Muscle layer of duodenum (tissue), 2 donors: Measurements from ENCODE around the gene CNGB1.
"Not testable (repeated sequence)": the region's sequence is repeated elsewhere in the genome, so short reads cannot be mapped to it uniquely, and the experiment has no call there.

Source experiments
- H3K27ac ChIP-seq: one replicate; pipeline ENCODE4 v1.7.0; 2013; ENCODE audit warnings: mild to moderate bottlenecking, low read length
- H3K27me3 ChIP-seq: one replicate; pipeline ENCODE4 v1.7.0; 2013; ENCODE audit warnings: low read depth, mild to moderate bottlenecking, control low read depth, low read length
- H3K36me3 ChIP-seq, 2 donors: one replicate each; pipeline ENCODE4 v1.7.0; 2013; ENCODE audit warnings: low read length in 2 of 2, control low read depth in 1 of 2, mild to moderate bottlenecking in 1 of 2; ENCODE audit not compliant: insufficient read depth in 2 of 2, control insufficient read depth in 1 of 2
- H3K4me1 ChIP-seq, 2 donors: one replicate each; pipeline ENCODE4 v1.7.0; 2013; ENCODE audit warnings: low read length in 2 of 2, mild to moderate bottlenecking in 2 of 2, control low read depth in 1 of 2, moderate library complexity in 1 of 2; ENCODE audit not compliant: insufficient read depth in 2 of 2, control insufficient read depth in 1 of 2
- H3K4me3 ChIP-seq, 2 donors: one replicate each; pipeline ENCODE4 v1.7.0; 2013; ENCODE audit warnings: low read length in 2 of 2, low read depth in 1 of 2, mild to moderate bottlenecking in 1 of 2
- H3K9me3 ChIP-seq, 2 donors: one replicate each; pipeline ENCODE4 v1.7.0; 2013; ENCODE audit warnings: low read length in 2 of 2, control low read depth in 1 of 2, mild to moderate bottlenecking in 1 of 2; ENCODE audit not compliant: control insufficient read depth in 1 of 2
- donor health status: healthy.

CNGB1 gene

DNA sequence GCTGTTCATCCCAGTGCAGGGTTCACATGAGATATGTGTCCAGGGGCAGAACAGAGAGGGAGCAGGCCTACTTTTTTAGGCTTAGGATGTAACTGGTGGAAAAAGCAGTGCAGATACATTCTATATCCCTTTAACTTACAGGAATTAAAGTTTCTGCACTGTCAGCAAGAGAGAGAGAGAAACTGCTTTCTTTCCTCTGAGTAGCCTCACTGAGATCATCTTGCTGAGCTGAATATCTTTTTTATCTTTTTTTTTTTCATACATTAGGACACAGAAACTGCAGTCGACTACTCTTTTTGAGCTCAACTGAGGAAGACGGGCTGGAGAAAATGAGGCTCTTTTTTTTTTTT lies 50.1 kb downstream of the CNGB1 start:
- Histone ChIP-seq H3K27ac (no peak overlapping the region), H3K4me3 (no peak overlapping the region), H3K9me3 (no peaks in the 10 kb centered on the region), H3K36me3 (no peaks in the 10 kb centered on the region), H3K4me1 (no peaks in the 10 kb centered on the region), H3K27me3 (no peaks in the 10 kb centered on the region)

DNA sequence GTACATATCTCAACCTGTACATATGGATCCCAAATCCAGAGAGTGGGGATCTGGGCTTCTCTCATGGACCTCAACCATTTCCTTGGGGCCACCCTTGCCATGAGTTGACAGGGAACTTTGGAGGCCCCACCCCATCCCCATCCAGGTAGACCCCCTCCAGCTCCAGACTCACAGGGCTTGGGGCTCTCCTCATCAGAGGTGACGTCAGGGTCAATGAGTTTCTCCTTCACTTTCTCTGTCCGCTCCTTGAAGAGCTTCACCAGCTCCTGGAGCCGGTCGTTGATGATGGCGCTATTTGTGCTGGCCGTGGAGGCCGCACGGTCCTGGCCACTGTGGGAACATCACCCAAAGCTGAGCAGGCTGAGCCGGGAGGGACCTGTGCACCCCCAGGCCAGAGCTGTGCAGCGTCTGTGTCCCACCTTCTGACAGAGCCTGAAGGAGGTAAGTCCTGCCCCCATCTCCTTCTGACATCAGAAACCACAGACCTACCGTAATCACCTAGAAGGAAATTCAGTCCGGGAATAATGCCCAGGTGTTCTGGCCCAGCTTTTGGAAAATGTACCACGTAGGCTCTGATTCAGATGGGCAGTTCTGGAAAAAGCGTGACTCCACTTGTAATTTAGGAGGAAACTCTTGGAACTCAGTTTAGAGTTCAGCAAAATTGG lies 50.6 kb downstream of the CNGB1 start:
- no peaks in the 10 kb centered on the region for H3K9me3 ChIP-seq

DNA sequence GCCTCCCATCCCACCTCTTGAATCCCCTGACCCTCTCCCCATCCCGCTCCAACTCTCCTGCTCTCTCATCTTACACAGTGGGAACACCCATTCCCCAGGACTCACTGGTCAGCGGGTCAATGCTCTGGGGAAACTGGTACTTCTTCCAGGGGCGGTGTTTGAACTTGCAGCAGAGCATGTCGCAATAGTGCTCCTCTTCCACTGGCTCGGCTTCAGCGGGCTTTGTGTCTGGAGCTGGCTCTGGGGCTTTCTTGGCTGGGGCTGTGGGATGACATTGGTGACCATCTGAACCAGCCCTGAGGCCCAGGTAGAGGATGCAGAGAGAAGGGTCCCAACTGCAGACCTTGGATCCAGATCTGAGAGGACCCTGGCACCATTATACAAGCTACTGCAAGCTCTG lies 51.9 kb downstream of the CNGB1 start:
- Histone ChIP-seq H3K27ac (no peak overlapping the region), H3K9me3 (no peaks in the 10 kb centered on the region), H3K27me3 (no peaks in the 10 kb centered on the region), H3K36me3 (no peaks in the 10 kb centered on the region), H3K4me1 (no peaks in the 10 kb centered on the region), H3K4me3 (no peak overlapping the region)

More for the DNA sequence above, 50.6 kb downstream of the CNGB1 start:
- H3K27ac ChIP-seq: no peak overlapping the region
- no peaks in the 10 kb centered on the region for H3K36me3 ChIP-seq
- no peaks in the 10 kb centered on the region for H3K27me3 ChIP-seq
- H3K4me3 ChIP-seq: no peak overlapping the region
- no peaks in the 10 kb centered on the region for H3K4me1 ChIP-seq

DNA sequence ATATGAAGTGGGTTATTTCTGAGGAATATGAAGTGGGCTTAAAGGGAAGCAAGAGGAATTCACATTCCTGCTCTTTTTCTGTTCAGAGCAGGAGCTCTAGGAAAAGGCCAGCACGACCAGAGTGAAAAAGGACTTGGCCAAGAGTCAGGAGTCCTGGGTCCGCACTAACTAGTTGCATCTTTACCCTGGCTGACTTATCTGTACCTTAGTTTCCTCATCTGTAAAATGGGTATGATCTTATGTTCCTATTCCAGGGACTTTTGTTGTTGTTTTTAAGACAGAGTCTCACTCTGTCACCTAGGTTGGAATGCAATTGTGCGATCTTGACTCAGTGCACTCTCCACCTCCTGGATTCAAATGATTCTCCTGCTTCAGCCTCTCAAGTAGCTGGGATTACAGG lies 52.5 kb downstream of the CNGB1 start:
- Histone ChIP-seq H3K4me1 (no peaks in the 10 kb centered on the region), H3K36me3 (no peaks in the 10 kb centered on the region), H3K4me3 (no peak overlapping the region), H3K27ac (no peak overlapping the region), H3K9me3 (no peaks in the 10 kb centered on the region), H3K27me3 (no peaks in the 10 kb centered on the region)

DNA sequence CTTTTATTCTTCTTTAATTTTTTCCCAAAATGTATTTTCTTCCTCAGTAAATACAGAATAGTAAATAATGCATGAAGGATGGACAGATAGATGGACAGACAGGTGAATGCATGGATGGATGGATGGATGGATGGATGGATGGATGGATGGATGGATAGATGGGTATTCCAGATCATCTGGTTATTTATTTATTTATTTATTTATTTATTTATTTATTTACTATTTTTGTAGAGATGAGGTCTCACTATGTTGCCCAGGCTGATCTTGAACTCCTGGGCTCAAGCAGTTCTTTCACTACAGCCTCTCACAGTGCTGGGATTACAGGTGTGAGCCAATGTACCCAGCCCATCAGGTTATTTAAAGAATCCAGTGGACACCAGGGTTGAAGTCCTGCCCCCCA lies 53.0 kb downstream of the CNGB1 start:
- not testable (repeated sequence) for H3K4me1 ChIP-seq, H3K4me3 ChIP-seq, H3K9me3 ChIP-seq, H3K36me3 ChIP-seq, H3K27me3 ChIP-seq, H3K27ac ChIP-seq

DNA sequence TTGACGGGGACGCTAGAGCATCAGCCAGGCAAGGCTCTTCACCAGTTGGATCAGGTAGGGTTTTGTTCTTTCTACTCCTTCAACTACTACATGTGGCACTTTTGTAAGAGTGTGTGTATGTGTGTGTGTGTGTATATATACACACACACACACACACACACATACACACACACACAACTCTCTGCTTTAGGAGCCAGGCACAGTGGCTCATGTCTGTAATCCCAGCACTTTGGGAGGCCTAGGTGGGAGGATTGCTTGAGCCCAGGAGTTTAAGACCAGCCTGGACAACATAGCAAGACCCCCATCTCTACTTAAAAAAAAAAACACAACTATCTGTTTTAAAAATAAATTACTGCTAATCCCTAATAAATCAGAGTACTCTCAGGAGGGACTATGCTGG lies 53.4 kb downstream of the CNGB1 start:
- not testable (repeated sequence) for H3K27ac ChIP-seq, H3K27me3 ChIP-seq, H3K4me1 ChIP-seq, H3K9me3 ChIP-seq, H3K4me3 ChIP-seq, H3K36me3 ChIP-seq

DNA sequence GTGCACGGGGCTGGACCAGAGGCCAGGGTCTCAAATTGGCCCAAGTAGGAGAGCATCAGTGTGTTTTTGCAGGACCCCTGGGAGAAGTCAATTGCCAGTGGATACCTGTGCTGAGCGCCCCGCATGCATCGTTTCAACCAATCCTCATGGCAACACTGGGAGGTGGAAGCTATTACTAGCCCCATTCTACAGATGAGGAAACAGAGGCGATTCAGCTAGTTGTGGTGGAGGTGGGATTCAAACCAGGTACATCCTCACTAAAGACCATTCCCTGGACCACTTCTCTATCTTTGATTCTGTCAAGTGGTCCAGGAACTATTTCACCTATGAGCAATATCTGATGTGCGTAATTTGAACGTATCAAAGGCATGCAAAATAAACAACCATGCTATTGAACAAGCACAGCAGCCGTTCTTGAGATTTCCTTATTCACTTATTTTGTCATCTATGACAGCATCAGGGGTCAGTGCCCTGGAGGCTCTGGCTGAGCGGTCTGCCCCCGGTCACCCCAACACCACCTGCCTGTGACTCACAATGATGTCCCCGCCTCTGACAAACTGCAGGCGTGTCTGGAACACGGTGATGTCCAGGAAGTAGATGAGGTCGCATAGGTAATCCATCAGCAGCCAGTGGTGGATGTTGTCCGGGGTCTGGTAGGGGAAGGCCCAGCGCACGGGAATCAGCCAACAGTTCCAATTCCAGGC lies 54.0 kb downstream of the CNGB1 start:
- H3K4me1 ChIP-seq: no peaks in the 10 kb centered on the region
- H3K9me3 ChIP-seq: no peaks in the 10 kb centered on the region
- H3K27me3 ChIP-seq: no peaks in the 10 kb centered on the region
- no peak overlapping the region for H3K27ac ChIP-seq
- no peaks in the 10 kb centered on the region for H3K36me3 ChIP-seq
- no peak overlapping the region for H3K4me3 ChIP-seq

DNA sequence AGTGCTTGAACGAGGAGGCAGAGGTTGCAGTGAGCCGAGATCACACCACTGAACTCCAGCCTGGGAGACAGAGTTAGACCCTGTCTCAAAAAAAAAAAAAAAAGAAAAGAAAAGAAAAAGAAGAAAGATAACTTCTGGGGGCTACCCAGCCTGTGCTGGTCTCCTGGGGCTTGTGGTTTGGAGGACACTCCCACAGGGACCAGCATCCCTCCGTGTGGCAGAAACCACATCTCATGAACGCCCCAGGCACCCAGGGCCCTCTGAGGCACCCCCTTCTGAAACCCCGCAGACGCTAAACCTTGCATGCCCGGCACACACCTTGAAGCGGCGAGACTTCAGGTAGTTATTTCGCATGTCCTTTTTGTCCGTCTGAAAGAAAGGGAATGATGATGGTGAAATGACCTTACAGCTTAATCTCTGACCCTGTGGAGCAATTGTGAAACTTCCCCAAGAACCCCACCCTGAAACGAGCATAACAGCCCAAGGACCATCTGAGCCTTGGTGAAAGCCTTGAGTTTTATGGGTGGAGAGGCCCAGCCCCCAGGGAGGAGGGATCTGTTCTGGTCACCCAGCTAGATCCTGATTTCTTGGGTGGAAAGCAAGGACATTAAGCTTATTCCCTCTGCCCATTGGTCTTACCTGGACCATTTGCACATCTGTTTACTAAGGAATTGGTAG lies 55.0 kb downstream of the CNGB1 start:
- no peaks in the 10 kb centered on the region for H3K27me3 ChIP-seq
- H3K27ac ChIP-seq: no peak overlapping the region
- H3K4me1 ChIP-seq: no peaks in the 10 kb centered on the region
- H3K9me3 ChIP-seq: no peaks in the 10 kb centered on the region
- no peaks in the 10 kb centered on the region for H3K36me3 ChIP-seq
- no peak overlapping the region for H3K4me3 ChIP-seq

DNA sequence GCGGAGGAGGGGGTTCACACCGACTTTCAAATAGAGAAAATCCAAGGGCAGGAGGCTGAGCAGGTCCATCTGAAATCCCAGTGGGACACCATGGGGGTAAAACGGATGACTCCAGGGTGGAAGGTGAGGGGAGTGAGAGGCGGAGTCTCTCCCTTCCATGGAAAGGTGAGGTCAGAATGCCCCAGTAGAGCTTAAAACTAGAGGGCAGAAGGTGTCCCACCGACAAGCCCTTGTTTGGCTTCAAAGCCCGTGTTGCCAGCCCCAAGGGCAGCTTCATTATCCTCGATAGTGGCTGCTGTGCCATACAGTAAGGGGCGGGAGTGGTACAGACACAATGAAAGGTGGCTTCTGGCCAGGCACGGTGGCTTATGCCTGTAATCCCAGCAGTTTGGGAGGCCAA lies 55.7 kb downstream of the CNGB1 start:
- H3K9me3 ChIP-seq: no peaks in the 10 kb centered on the region
- H3K4me1 ChIP-seq: no peaks in the 10 kb centered on the region
- no peak overlapping the region for H3K27ac ChIP-seq
- no peak overlapping the region for H3K4me3 ChIP-seq
- H3K27me3 ChIP-seq: no peaks in the 10 kb centered on the region
- H3K36me3 ChIP-seq: no peaks in the 10 kb centered on the region

DNA sequence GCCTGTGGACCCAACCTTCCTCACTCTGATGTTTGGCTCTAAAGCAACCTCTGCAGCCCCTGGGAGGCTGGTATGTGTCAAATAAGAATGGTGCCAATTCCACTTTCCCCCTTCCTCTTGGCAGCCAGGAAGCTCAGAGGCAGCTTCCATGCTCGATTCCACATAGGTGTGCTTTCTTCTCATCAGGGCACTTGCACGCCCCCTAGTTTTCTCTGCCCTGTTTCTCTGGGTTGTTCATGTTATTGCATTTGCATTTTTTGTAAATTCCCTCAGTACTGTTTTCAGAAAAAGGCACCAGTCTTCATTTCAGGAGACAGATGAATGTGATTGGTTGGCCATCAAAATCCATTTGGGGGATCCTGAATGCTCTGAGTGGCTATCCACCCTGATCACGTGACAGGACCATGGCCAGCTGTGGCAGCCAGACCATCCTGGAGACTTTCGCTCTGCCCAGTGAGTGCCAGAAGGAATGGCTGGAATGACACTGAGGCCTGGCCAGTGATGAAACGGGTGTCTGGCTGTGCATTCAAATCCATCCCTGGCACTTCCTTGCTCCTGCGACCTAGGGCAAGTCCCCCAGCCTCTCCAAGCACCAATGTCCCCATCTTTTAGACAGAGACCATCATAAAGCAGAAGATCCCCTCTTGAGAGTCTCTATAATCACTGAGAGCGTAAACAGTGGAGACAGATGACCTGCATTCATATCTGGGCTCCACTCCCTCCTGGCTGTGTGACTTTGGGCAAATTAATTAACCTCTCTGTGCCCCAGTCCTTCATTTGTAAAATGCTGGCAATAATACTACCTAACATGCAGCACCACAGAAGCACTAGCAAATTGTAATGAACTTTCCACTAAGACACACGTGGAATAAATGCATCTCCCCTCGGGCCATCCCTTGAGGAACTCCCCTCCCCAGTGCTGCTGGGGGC lies 56.4 kb downstream of the CNGB1 start:
- H3K4me1 ChIP-seq: no peaks in the 10 kb centered on the region
- H3K4me3 ChIP-seq: no peak overlapping the region
- no peaks in the 10 kb centered on the region for H3K36me3 ChIP-seq
- H3K27me3 ChIP-seq: no peaks in the 10 kb centered on the region
- H3K9me3 ChIP-seq: no peaks in the 10 kb centered on the region
- H3K27ac ChIP-seq: no peak overlapping the region
